ENCODE measurements around the gene HINFP. TPM values are rescaled to one million over a fixed set of nuclear protein-coding genes. Genes with fewer than 3 reads are reported as not detected.

Gene HINFP
- total and polyA plus RNA-seq, 4 donors: 6.4 to 14.3 (median 8.3) TPM

- no peak for DNase-seq (ENCODE audit: low spot score)
- 84% methylated on average over 10 of the region's 10 CpGs for WGBS
- Histone ChIP-seq H3K9me3 (ENCODE audit: control insufficient read depth in 4 of 4, low read length in 3 of 4) (no peaks in the 10 kb centered on the region), H3K4me1 (ENCODE audit: control insufficient read depth in 4 of 4, insufficient read depth in 4 of 4, low read length in 3 of 4) (peaks cover 0 to 23% (median 14%) of the 10 kb centered on the region in 4 donors), H3K36me3 (ENCODE audit: control insufficient read depth in 4 of 4, insufficient read depth in 3 of 4, low read depth in 1 of 4, low read length in 3 of 4) (peaks cover 0 to 20% (median 4%) of the 10 kb centered on the region in 4 donors), H3K27me3 (ENCODE audit: control insufficient read depth in 4 of 4, insufficient read depth in 4 of 4, low read length in 3 of 4) (no peaks in the 10 kb centered on the region), H3K9ac (ENCODE audit: low read depth in 1 of 2, low read length in 2 of 2) (no peak overlapping the region), H3K4me3 (ENCODE audit: low read depth in 1 of 3, low read length in 3 of 3) (no peak overlapping the region), H3K27ac (ENCODE audit: low read depth in 1 of 2, low read length in 2 of 2) (no peak overlapping the region)
- no peak for TF ChIP-seq HNF4A (conservative IDR thresholded peaks at IDR 0.05)
- no peak for TF ChIP-seq FOXA1 (IDR thresholded peaks at IDR 0.05)
- TF ChIP-seq, protein P1, sequence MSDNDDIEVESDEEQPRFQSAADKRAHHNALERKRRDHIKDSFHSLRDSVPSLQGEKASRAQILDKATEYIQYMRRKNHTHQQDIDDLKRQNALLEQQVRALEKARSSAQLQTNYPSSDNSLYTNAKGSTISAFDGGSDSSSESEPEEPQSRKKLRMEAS (IDR thresholded peaks at IDR 0.05): no peak
- TF ChIP-seq GABPA (IDR thresholded peaks at IDR 0.05 in 1 of 2, conservative IDR thresholded peaks at IDR 0.05 in 1 of 2): no peak
- no peak for TF ChIP-seq HNF4G (IDR thresholded peaks at IDR 0.05)
- no peak for TF ChIP-seq FOXA2 (IDR thresholded peaks at IDR 0.05)
- TF ChIP-seq SP1 (IDR thresholded peaks at IDR 0.05): no peak
- no peak for TF ChIP-seq JUND (IDR thresholded peaks at IDR 0.05)
- TF ChIP-seq TAF1 (conservative IDR thresholded peaks at IDR 0.05): no peak
- no peak for TF ChIP-seq CTCF (IDR thresholded peaks at IDR 0.05; ENCODE audit: low read depth, low read length, missing input control)
- TF ChIP-seq YY1 (IDR thresholded peaks at IDR 0.05): no peak
- TF ChIP-seq RXRA (IDR thresholded peaks at IDR 0.05): no peak
- TF ChIP-seq, protein P2, sequence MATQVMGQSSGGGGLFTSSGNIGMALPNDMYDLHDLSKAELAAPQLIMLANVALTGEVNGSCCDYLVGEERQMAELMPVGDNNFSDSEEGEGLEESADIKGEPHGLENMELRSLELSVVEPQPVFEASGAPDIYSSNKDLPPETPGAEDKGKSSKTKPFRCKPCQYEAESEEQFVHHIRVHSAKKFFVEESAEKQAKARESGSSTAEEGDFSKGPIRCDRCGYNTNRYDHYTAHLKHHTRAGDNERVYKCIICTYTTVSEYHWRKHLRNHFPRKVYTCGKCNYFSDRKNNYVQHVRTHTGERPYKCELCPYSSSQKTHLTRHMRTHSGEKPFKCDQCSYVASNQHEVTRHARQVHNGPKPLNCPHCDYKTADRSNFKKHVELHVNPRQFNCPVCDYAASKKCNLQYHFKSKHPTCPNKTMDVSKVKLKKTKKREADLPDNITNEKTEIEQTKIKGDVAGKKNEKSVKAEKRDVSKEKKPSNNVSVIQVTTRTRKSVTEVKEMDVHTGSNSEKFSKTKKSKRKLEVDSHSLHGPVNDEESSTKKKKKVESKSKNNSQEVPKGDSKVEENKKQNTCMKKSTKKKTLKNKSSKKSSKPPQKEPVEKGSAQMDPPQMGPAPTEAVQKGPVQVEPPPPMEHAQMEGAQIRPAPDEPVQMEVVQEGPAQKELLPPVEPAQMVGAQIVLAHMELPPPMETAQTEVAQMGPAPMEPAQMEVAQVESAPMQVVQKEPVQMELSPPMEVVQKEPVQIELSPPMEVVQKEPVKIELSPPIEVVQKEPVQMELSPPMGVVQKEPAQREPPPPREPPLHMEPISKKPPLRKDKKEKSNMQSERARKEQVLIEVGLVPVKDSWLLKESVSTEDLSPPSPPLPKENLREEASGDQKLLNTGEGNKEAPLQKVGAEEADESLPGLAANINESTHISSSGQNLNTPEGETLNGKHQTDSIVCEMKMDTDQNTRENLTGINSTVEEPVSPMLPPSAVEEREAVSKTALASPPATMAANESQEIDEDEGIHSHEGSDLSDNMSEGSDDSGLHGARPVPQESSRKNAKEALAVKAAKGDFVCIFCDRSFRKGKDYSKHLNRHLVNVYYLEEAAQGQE (IDR thresholded peaks at IDR 0.05): no peak
- TF ChIP-seq EGR1 (IDR thresholded peaks at IDR 0.05; ENCODE audit: low read depth in 2 of 2): no peak
- TF ChIP-seq, protein P3, sequence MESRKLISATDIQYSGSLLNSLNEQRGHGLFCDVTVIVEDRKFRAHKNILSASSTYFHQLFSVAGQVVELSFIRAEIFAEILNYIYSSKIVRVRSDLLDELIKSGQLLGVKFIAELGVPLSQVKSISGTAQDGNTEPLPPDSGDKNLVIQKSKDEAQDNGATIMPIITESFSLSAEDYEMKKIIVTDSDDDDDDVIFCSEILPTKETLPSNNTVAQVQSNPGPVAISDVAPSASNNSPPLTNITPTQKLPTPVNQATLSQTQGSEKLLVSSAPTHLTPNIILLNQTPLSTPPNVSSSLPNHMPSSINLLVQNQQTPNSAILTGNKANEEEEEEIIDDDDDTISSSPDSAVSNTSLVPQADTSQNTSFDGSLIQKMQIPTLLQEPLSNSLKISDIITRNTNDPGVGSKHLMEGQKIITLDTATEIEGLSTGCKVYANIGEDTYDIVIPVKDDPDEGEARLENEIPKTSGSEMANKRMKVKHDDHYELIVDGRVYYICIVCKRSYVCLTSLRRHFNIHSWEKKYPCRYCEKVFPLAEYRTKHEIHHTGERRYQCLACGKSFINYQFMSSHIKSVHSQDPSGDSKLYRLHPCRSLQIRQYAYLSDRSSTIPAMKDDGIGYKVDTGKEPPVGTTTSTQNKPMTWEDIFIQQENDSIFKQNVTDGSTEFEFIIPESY (IDR thresholded peaks at IDR 0.05): no peak
- no peak for TF ChIP-seq ATF3 (IDR thresholded peaks at IDR 0.05)
- no peak for TF ChIP-seq RAD21 (IDR thresholded peaks at IDR 0.05)
- no peak for TF ChIP-seq NR2F2 (IDR thresholded peaks at IDR 0.05)
Measured at GRCh38 chr11:119179983-119180382, 58.6 kb downstream of the HINFP start.
